GM19372 (cell line): ENCODE results near the gene IGLL5.

Experiments used
- ATAC-seq: cut with Tn5 transposase; IDR thresholded peaks from one replicate; pipeline ENCODE4 v1.9.1; 2021; ENCODE audit warnings: mild to moderate bottlenecking, low read depth, moderate library complexity; ENCODE audit not compliant: unreplicated experiment

IGLL5 gene

DNA sequence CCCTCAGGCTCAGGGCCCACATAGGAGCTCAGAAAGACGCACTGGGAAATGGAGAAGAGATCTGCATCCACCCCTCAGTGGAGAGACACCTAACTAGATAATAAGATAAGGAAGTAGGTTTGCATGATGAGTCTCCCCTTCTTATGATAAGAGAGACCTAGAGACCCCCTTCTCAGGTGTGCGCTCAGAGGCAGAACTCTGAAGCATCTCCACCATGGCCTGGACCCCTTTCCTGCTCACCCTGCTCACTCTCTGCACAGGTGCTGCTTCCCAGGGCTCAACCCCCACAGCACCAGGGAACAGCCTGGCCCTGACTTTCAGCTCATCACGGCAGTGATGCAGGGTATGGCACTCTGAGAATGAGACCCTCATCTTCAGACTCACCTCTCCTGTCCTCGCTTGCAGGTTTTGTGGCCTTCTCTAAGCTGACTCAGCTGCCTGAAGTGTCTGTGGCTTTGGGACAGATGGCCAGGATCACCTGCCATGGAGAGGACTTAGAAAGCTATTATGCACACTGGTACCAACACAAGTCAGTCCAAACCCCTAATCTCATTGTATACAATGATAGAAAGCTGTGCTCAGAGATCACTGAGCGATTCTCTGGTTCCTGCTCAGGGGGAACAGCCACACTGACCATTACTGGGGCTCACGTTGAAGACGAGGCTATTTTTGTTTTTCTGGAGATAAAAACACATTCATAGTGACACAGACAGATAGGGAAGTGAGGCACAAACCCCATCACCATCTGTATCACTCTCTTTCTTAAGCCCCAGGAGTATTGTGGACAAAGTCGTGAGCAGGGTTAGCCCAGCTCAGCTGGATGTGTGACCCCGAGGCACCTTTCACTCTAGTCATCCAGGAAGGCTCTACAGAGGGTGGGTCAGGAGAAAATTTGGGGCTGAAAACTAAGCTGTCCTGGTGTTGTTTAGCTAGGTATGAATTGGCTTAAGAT, 29.7 kb upstream of the IGLL5 start:
- ATAC-seq: no peak

DNA sequence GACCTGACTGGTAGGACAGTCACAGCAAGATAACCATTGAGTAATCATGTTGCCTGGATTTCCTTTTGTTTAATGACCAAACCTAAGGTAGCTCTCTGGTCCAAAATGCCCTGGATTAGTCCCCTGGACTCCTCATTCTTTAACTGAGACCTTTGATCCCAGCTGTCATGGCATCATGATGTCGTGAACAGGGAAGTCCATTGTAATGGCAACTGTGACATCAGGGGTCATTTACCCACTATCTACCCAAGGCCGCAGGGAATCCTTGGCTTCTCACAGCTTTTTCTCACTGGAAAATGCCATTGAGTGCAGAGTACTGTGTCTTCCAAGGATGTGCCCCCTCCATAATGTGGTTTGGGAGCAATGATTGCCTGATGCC, 29.1 kb upstream of the IGLL5 start:
- no peak for ATAC-seq

- no peak for ATAC-seq
Measured at GRCh38 chr22:22863001-22863400, 24.6 kb upstream of the IGLL5 start.

GRCh38 chr22:22865311-22866072, 22.1 kb upstream of the IGLL5 start:
- ATAC-seq: peak; percentile 86

- no peak for ATAC-seq
Measured at GRCh38 chr22:22866381-22867111, 21.1 kb upstream of the IGLL5 start.

DNA sequence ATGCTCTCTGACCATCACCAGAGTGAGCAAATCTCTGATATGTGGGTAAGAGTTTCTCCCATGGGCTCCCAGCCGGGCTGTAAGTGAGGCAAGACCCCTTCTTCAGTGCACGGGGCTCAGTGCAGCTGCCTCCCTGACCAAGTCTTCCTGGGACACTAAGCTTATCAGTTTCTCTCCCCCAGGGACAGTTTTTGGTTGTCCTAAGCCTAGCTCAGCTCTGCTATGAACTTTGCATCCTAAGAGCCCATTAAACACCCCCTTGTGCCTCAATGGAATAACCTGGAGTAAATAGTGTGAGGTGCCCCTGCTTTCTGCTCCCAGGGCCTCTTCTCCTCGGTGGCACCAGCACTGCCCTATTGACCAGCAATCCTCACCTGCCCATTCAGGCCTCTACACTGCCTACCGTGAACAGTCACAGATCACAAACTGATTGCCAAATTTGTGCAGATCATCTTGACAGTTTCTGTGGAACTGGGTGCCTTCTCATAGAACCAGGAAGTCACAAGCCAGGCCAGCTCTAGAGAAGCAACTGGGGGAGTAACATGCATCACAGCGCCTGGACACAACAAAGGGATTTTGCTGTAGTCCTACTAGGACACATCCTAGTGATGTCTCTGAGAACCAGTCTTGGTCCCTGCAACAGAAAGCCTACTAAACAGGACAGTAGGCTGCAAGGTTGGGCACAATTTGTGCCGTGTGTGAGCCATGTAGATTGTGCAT, 19.5 kb upstream of the IGLL5 start:
- ATAC-seq: no peak

DNA sequence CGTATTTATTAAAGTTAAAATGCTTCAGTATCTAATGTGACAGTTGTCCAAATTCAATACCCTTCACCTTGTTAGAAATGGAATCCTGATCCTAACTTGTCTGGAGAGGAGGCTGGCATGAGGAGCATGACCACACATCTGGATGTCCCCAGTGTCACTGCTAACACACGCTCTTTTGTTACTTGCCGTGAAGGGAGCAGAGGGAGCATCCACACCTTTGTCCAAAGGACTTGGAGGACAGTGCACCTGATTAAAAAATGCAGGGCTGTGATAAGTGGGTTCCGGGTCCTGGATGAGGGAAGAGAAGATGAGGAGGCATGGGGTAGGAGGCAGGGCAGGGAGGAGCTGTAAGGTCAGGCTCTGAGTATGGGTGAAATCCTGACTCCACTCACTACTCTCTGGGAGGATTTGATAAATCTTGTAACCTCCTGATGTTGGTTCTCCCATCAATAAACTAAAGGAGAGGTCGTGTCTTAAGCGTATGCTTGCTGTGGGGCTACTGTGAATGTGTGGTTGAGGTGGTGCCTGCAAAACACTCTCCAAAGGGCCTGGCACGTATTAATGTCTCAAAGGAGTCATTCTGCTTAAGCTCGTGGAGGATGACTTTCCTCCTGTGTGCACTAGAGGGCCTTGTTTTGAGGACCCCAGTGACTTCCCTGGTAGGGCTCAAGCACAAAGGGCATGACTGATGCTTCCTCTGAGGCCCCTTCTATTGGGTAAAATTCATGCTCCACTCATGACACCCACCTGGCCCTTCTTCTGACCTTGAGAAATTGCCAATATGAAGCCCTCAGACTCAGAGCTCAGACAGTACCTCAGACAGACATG, 16.8 kb upstream of the IGLL5 start:
- no peak for ATAC-seq

DNA sequence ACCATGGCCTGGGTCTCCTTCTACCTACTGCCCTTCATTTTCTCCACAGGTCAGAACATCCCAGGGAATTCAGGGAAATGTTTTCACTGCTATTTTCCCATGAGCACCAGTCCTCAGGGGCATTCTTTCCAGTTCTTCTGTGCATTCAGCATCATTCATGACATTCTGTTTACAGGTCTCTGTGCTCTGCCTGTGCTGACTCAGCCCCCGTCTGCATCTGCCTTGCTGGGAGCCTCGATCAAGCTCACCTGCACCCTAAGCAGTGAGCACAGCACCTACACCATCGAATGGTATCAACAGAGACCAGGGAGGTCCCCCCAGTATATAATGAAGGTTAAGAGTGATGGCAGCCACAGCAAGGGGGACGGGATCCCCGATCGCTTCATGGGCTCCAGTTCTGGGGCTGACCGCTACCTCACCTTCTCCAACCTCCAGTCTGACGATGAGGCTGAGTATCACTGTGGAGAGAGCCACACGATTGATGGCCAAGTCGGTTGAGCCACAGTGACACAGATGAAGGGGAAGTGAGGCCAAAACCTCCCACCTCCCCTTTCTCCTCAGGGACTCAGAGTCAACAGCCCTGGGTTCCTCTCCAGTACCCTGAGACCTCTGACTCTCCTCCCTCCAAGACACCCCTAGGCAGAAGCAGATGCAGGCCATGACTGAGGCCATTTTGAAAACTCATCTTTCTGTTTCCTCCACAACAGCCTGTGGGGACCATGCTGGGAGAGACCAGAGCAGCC, 15.9 kb upstream of the IGLL5 start:
- no peak for ATAC-seq

DNA sequence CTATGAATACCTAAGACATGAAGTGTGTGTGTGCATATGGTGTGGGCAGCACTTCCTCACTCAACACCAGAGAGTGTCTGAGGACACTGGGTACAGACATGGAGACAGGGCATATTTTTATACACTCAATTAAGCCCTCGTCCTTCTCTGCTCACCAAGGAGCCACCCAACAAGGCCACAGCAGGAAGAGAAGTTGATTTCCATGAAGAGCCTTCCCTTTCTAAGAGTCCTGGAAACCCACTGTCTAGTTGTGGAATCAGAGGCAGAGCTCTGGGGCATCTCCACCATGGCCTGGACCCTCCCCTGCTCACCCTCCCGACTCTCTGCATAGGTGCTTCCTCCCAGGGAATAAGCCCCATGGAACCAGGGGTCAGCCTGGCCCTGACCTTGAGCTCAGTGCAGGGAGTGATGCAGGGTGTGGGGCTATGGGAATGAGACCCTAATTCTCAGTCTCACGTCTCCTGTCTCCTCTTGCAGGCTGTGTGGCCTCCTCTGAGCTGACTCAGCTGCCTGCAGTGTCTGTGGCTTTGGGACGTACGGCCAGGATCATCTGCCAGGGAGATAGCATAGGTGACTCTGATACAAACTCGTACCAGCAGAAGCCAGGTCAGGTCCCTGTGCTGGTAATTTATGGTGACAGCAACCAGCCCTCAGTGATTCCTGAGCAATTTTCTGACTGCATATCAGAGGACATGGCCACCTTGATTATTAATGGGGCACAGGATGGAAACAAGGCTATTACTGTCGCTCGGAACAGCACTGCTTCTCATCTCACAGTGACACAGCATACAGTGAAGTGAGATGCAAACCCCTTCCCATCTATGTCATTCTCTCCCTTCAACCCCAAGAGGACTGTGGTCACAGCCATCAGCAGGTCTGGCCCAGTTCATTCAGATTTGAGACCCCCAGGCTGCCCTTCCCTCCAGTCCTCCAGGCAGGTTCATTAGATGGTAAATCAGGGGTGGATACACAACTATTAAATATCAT, 14.6 kb upstream of the IGLL5 start:
- ATAC-seq: no peak

GRCh38 chr22:22877523-22878210, 9.9 kb upstream of the IGLL5 start:
- ATAC-seq: no peak

GRCh38 chr22:22878211-22878570, 9.4 kb upstream of the IGLL5 start:
- ATAC-seq: no peak

GRCh38 chr22:22878801-22879674, 8.6 kb upstream of the IGLL5 start:
- ATAC-seq: no peak

- no peak for ATAC-seq
Measured at GRCh38 chr22:22879675-22880155, 7.9 kb upstream of the IGLL5 start.

GRCh38 chr22:22880645-22881044, 7.0 kb upstream of the IGLL5 start:
- no peak for ATAC-seq

- ATAC-seq: no peak
Measured at GRCh38 chr22:22881116-22882000, 6.3 kb upstream of the IGLL5 start.
